ENCODE results near the gene TNFRSF25.
"Not testable (repeated sequence)": the region's sequence is repeated elsewhere in the genome, so short reads cannot be mapped to it uniquely, and the experiment has no call there.

Gene TNFRSF25

GRCh38 chr1:6437012-6437700 is 28.8 kb downstream of the TNFRSF25 start:
- DNase-seq (ENCODE audit: extremely low read depth in 1 of 2, low read depth in 1 of 2), result not testable (repeated sequence)

DNA sequence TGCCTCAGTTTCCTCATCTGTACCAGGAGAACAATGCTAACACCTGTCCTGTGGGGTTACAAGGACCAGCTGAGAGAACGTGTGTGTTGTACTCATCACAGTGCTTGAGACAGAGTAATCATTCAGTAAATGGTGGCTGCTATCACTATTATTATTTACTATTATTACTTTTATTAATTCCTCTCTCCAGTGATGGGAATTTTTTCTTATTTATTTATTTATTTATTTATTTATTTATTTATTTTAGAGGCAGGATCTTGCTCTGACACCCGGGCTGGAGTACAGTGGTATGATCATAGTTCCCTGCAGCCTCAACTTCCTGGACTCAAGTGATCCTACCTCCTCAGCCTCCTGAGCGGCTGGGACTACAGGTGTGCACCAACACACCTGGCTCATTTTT is 29.7 kb downstream of the TNFRSF25 start:
- DNase-seq (ENCODE audit: extremely low read depth in 1 of 2, low read depth in 1 of 2), result not testable (repeated sequence)

- DNase-seq (ENCODE audit: extremely low read depth in 1 of 2, low read depth in 1 of 2), result no peak
Measured at GRCh38 chr1:6435547-6435946, 30.4 kb downstream of the TNFRSF25 start.

GRCh38 chr1:6435129-6435528 is 30.8 kb downstream of the TNFRSF25 start:
- no peak for DNase-seq (ENCODE audit: extremely low read depth in 1 of 2, low read depth in 1 of 2)

GRCh38 chr1:6434186-6434585 is 31.8 kb downstream of the TNFRSF25 start:
- DNase-seq (ENCODE audit: extremely low read depth in 1 of 2, low read depth in 1 of 2), result no peak

- DNase-seq (ENCODE audit: extremely low read depth in 1 of 2, low read depth in 1 of 2), result not testable (repeated sequence)
Measured at GRCh38 chr1:6431645-6432579, 34.1 kb downstream of the TNFRSF25 start.

DNA sequence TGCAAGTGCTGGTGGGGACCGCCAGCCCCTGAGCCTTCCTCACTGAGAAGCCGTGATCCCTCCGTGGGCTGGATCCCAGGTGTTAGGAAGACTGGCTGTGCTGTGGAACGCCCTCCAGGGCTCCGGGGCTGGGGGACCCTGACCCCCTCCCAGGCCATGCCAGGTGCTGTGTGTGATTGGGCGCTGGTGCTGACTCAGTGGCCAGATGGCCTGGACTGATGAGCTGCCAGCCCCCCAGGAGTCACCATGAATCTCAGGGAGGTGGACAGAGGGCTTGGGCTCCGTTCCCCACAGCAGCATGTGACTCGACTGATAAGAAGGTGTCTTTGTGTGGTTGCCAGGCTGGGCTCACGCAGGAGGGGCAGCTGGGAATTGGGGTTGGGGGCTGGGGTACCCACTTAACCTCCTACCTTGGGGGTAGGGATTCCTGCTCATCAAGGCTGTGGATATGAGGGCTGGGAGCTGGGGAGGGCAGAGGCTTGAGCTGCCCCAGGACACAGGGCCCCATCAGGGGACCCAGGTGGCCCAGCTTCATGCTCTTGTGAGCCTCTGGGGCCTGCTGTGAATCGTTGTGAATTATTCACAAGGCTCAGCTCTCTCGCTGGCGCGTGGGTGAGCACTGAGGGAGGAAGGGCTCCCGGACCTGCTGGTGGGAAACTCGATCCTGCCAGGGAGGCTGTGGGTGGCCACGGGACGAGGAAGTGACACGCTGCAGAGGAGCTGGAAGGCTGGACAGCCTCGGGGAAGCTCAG is 36.1 kb downstream of the TNFRSF25 start:
- DNase-seq (ENCODE audit: extremely low read depth in 1 of 2, low read depth in 1 of 2), result not testable (repeated sequence)

DNA sequence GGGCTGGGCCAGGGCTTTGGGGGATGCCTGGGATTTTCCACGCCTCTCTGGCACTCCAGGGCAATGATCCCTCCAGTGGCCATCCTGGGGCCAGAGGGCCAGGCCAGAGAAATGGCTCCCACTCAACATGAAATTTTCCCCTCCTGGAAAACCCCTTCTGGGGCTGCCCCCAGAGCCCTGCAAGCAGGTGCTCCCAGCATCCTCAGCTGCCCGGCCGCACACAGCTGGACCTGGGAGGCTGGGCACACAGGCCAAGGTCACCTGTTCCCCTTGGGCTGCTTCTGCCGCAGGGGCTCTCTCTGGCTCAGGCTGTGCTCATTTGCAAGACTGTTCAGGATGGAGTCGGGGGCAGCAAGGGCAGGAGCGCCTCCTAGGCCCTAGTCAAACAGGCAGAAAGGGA is 37.5 kb downstream of the TNFRSF25 start:
- not testable (repeated sequence) for DNase-seq (ENCODE audit: extremely low read depth in 1 of 2, low read depth in 1 of 2)

- no peak for DNase-seq (ENCODE audit: extremely low read depth in 1 of 2, low read depth in 1 of 2)
Measured at GRCh38 chr1:6427441-6428390, 38.3 kb downstream of the TNFRSF25 start.

DNA sequence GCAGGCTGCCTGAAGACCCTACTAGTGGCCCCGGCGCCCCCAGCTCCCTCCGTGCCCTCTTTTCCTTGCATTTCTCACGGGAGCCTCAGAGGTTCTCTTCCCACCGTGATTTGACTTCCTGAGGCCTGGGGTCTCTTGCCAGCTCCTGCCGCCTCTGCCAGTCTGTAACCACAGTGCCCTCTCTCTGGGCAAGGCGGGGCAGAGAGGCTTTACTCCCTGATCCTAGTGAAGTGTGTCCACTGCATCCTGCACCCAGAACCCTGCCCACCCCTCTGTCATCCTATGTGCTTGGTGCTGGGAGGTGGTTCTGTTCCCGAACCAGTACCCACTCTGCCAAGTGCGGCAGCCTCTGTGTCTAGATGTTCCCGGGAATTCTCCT is 39.0 kb downstream of the TNFRSF25 start:
- no peak for DNase-seq (ENCODE audit: extremely low read depth in 1 of 2, low read depth in 1 of 2)

DNA sequence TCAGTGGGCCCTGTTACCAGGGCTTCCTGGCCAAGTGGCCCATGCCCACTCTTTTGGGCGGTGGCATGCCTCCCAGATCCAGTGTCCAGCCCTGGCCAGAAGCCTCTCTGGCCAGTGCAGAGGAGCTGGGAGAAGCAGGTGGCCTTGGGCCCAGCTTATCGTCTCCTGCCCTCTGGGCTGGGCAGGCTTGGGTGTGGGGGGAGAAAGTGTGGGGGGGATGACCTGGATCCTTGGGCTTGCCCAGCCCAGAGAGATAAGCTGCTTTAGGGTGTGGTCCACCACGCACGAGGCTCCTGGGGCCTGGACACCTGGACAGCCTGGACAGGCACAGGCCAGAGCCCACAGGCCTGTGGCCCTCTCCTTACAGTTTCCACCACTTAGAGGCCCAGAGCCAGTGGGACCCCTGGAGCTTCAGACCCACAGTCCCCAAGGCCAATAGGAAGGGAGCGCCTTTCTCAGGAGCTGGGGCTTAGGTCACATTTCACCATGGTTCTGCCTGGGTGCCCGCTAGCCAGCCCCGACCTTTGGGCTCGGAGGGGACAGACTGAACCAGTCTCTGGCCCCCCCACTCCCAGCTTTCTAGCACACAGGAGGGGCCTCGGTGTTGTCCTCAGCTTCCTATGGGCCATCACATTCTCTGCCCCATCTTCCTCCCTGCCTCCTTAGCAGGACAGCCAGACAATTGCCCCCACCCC is 39.5 kb downstream of the TNFRSF25 start:
- DNase-seq (ENCODE audit: extremely low read depth in 1 of 2, low read depth in 1 of 2), result no peak

DNA sequence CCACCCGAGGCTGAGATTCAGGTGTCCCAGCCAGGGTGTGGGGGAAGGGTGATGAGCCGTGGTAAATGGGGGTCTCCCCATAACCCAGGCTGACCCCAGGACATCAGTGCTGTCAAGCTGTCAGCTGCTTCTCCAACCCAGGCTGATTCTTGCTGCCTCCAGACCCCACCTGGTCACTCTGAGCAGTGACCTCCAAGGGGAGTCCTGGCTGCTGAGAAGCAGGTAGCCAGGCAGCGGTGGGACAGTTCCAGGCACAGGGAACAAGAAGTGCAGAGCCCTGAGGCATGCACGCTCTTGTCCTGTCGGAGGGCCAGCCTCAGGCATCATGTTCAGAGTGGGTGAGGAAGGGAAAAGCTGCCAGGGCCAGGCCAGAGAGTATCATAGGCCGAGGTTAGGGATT is 40.3 kb downstream of the TNFRSF25 start:
- DNase-seq (ENCODE audit: extremely low read depth in 1 of 2, low read depth in 1 of 2), result no peak

GRCh38 chr1:6424619-6425593 is 41.1 kb downstream of the TNFRSF25 start, which contains the start of gene ESPN:
Gene ESPN (plus strand): TSS chr1:6424776. CDS start chr1:6424956, 180 bp downstream.
- no peak for DNase-seq (ENCODE audit: extremely low read depth in 1 of 2, low read depth in 1 of 2)

GRCh38 chr1:6424000-6424565 is 41.9 kb downstream of the TNFRSF25 start:
- DNase-seq (ENCODE audit: extremely low read depth in 1 of 2, low read depth in 1 of 2), result no peak

DNA sequence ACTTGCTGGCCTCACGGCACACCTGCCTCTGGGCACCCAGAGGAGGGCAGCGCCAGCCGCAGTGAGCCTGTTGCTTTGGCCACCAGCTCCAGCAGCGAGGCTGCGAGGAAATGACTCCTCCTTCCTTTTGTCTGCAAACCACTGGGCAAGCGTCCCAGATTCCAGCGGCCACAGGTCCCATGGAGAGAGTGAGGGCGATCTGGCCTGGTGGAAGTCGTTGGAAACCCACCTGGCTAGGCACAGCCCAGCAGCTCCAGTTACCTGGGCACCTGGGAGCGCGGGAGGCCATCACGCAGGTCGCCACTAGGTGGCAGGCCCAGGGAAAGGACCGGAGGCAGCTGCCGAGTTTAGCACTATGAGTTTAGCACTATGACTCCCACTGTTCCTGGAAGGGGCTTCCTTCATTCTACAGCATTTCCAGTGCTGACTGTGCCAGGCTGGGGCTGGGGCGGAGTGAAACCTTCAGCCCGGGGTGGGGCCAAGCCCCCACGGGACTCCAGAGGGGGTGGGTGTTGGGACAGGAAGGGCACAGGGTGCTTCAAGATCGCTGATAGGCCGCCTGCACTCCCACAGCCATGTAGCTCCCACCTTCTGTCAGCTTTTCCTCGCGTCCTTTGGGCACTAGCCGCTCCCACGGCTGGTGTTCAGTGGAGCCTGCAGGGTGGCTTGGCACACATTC is 42.5 kb downstream of the TNFRSF25 start:
- DNase-seq (ENCODE audit: extremely low read depth in 1 of 2, low read depth in 1 of 2), result peak; percentile 30 to 48

GRCh38 chr1:6421266-6421665 is 44.7 kb downstream of the TNFRSF25 start:
- DNase-seq (ENCODE audit: extremely low read depth in 1 of 2, low read depth in 1 of 2), result no peak

DNA sequence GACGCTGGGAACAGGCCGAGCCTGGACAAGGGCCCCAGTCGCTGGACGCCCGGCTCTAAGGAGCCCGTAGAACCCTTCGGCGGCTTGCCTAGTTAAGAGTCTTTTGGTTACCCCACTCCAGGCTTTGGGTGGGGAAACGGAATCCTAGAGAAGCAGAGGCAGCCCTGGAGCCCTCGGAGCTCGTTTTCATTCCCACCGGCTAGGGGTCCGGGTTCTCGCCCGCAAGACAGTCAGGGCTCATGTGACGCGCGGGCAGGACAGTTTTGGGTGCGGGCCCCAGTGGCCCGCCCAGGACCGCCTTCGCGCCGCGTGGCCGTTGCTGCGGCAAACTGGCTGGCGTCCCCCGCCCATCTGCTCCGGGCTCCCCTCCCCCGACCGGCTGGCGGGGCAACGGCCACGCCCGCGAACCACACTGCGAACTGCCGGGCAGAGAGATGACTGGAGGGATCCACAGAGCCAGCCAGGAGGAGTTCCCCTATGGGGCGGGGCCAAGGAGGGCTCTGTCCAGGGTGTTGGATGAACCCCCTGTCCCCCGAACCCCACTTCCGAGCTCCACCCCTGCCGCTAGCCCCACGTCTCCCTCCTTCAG is 45.4 kb downstream of the TNFRSF25 start:
- no peak for DNase-seq (ENCODE audit: extremely low read depth in 1 of 2, low read depth in 1 of 2)

Data from stimulated activated CD8-positive, alpha-beta memory T cell treated with anti-CD3 and anti-CD28 coated beads, Interleukin-7, amount 100 ng/mL, for 48 hours (primary cell).